HG03025 (cell line): ENCODE data around the gene ZFP69B.

Experiments
- ATAC-seq: cut with Tn5 transposase; IDR thresholded peaks from one replicate; pipeline ENCODE4 v1.9.1; 2021; ENCODE audit warnings: mild to moderate bottlenecking, moderate library complexity; ENCODE audit not compliant: unreplicated experiment, low FRiP score

The ZFP69B gene

GRCh38 chr1:40449684-40450494 lies at the start of gene ZFP69B:
Gene ZFP69B (plus strand): TSS chr1:40450476. CDS start chr1:40450962, 486 bp downstream.
- peak; percentile 90 for ATAC-seq

GRCh38 chr1:40401473-40402201 lies 48.6 kb upstream of the ZFP69B start:
- ATAC-seq, result no peak

GRCh38 chr1:40404670-40405462 lies 45.4 kb upstream of the ZFP69B start:
- no peak for ATAC-seq

- no peak for ATAC-seq
Observed at GRCh38 chr1:40405812-40406211, 44.5 kb upstream of the ZFP69B start.

- ATAC-seq, result no peak
Observed at GRCh38 chr1:40407453-40407852, 42.8 kb upstream of the ZFP69B start.

- ATAC-seq, result no peak
Observed at GRCh38 chr1:40409467-40409866, 40.8 kb upstream of the ZFP69B start.

GRCh38 chr1:40411294-40411693 lies 39.0 kb upstream of the ZFP69B start:
- ATAC-seq, result no peak

GRCh38 chr1:40411843-40412242 lies 38.4 kb upstream of the ZFP69B start:
- ATAC-seq, result no peak

- ATAC-seq, result no peak
Observed at GRCh38 chr1:40413527-40414252, 36.6 kb upstream of the ZFP69B start.

- no peak for ATAC-seq
Observed at GRCh38 chr1:40414331-40414730, 35.9 kb upstream of the ZFP69B start.

GRCh38 chr1:40416709-40417108 lies 33.6 kb upstream of the ZFP69B start:
- no peak for ATAC-seq

- ATAC-seq, result no peak
Observed at GRCh38 chr1:40421431-40422384, 28.6 kb upstream of the ZFP69B start.

- no peak for ATAC-seq
Observed at GRCh38 chr1:40422630-40423263, 27.5 kb upstream of the ZFP69B start.

GRCh38 chr1:40423264-40423642 lies 27.0 kb upstream of the ZFP69B start:
- ATAC-seq, result no peak

- no peak for ATAC-seq
Observed at GRCh38 chr1:40423951-40424618, 26.2 kb upstream of the ZFP69B start.

GRCh38 chr1:40425198-40425597 lies 25.1 kb upstream of the ZFP69B start:
- no peak for ATAC-seq

- no peak for ATAC-seq
Observed at GRCh38 chr1:40431385-40431784, 18.9 kb upstream of the ZFP69B start.

- no peak for ATAC-seq
Observed at GRCh38 chr1:40432644-40433390, 17.5 kb upstream of the ZFP69B start.
